H9 (cell line): ENCODE measurements around the gene CD1D. TPM values are rescaled to one million over a fixed set of nuclear protein-coding genes. Genes with fewer than 3 reads are reported as not detected.

Source experiments
- DNase-seq: peaks from one replicate; pipeline ENCODE4 v3.0.0-alpha.2; 2017
- H2AFZ ChIP-seq: one replicate; pipeline ENCODE4 v1.6.1; 2013; ENCODE audit warnings: mild to moderate bottlenecking, low read length, control low read depth, moderate library complexity
- H2AK5ac ChIP-seq: 2 replicates; pipeline ENCODE4 v1.6.1; 2013; ENCODE audit warnings: low read length, control low read depth, mixed read lengths; ENCODE audit not compliant: insufficient read length
- H2BK120ac ChIP-seq: one replicate; pipeline ENCODE4 v1.6.1; 2013; ENCODE audit warnings: low read depth, mild to moderate bottlenecking, low read length, control low read depth, inconsistent platforms; ENCODE audit not compliant: poor library complexity, severe bottlenecking
- H2BK12ac ChIP-seq: 2 replicates; pipeline ENCODE4 v1.6.1; 2013; ENCODE audit warnings: low read length, control low read depth, mixed read lengths, low read depth; ENCODE audit not compliant: insufficient read length
- H2BK15ac ChIP-seq: 2 replicates; pipeline ENCODE4 v1.6.1; 2013; ENCODE audit warnings: low read depth, low read length, control low read depth
- H2BK20ac ChIP-seq: one replicate; pipeline ENCODE4 v1.6.1; 2013; ENCODE audit warnings: low read depth, mild to moderate bottlenecking, low read length, control low read depth, inconsistent platforms; ENCODE audit not compliant: poor library complexity, severe bottlenecking
- H2BK5ac ChIP-seq: 2 replicates; pipeline ENCODE4 v1.6.1; 2013; ENCODE audit warnings: low read length, control low read depth, mixed read lengths; ENCODE audit not compliant: insufficient read length
- H3K14ac ChIP-seq: 2 replicates; pipeline ENCODE4 v1.6.1; 2013; ENCODE audit warnings: low read length, control low read depth; ENCODE audit not compliant: insufficient read depth
- H3K18ac ChIP-seq: 2 replicates; pipeline ENCODE4 v1.6.1; 2013; ENCODE audit warnings: low read depth, mild to moderate bottlenecking, mixed read lengths, low read length, control low read depth; ENCODE audit not compliant: insufficient read length
- H3K23ac ChIP-seq: 2 replicates; pipeline ENCODE4 v1.6.1; 2013; ENCODE audit warnings: low read length, control low read depth, mixed read lengths, low read depth; ENCODE audit not compliant: insufficient read length
- H3K23me2 ChIP-seq: 2 replicates; pipeline ENCODE4 v1.6.1; 2013; ENCODE audit warnings: low read depth, mild to moderate bottlenecking, mixed read lengths, low read length, control low read depth; ENCODE audit not compliant: insufficient read length, poor library complexity, severe bottlenecking
- H3K27ac ChIP-seq: 2 replicates; pipeline ENCODE4 v1.5.1; 2013; ENCODE audit warnings: low read length, control low read depth, mixed read lengths, low read depth; ENCODE audit not compliant: insufficient read length
- H3K27me3 ChIP-seq: 2 replicates; pipeline ENCODE4 v1.6.1; 2013; ENCODE audit warnings: low read length, control low read depth, inconsistent platforms; ENCODE audit not compliant: insufficient read depth
- H3K4ac ChIP-seq: 2 replicates; pipeline ENCODE4 v1.6.1; 2013; ENCODE audit warnings: low read depth, mild to moderate bottlenecking, control low read depth, inconsistent platforms, low read length, moderate library complexity
- H3K4me1 ChIP-seq: 2 replicates; pipeline ENCODE4 v1.6.1; 2013; ENCODE audit warnings: low read length, control low read depth, inconsistent platforms; ENCODE audit not compliant: insufficient read depth
- H3K4me2 ChIP-seq: 2 replicates; pipeline ENCODE4 v1.6.1; 2013; ENCODE audit warnings: low read length, control low read depth, mixed read lengths; ENCODE audit not compliant: insufficient read length, insufficient read depth
- H3K56ac ChIP-seq: 2 replicates; pipeline ENCODE4 v1.6.1; 2013; ENCODE audit warnings: low read depth, mild to moderate bottlenecking, mixed read lengths, low read length, control low read depth; ENCODE audit not compliant: insufficient read length
- H3K79me1 ChIP-seq: 2 replicates; pipeline ENCODE4 v1.6.1; 2013; ENCODE audit warnings: low read depth, mild to moderate bottlenecking, moderate library complexity, low read length, control low read depth, inconsistent platforms; ENCODE audit not compliant: insufficient read depth, poor library complexity, severe bottlenecking
- H3K79me2 ChIP-seq: 2 replicates; pipeline ENCODE4 v1.6.1; 2013; ENCODE audit warnings: low read length, control low read depth, inconsistent platforms; ENCODE audit not compliant: insufficient read depth
- H3K9ac ChIP-seq: 2 replicates; pipeline ENCODE4 v1.6.1; 2013; ENCODE audit warnings: low read length, control low read depth, mixed read lengths; ENCODE audit not compliant: insufficient read length; ENCODE audit errors: extremely low read depth
- H3K9me3 ChIP-seq: one replicate; pipeline ENCODE4 v1.6.1; 2013; ENCODE audit warnings: low read depth, low read length, inconsistent platforms; ENCODE audit not compliant: control insufficient read depth
- H3T11ph ChIP-seq: one replicate; pipeline ENCODE4 v1.6.1; 2013; ENCODE audit warnings: mild to moderate bottlenecking, low read length, control low read depth, inconsistent platforms
- H4K20me1 ChIP-seq: one replicate; pipeline ENCODE4 v1.6.1; 2013; ENCODE audit not compliant: control insufficient read depth, insufficient read length, insufficient read depth
- H4K5ac ChIP-seq: 2 replicates; pipeline ENCODE4 v1.6.1; 2013; ENCODE audit warnings: low read depth, mild to moderate bottlenecking, mixed read lengths, low read length, control low read depth; ENCODE audit not compliant: insufficient read length
- H4K8ac ChIP-seq: replicated peaks from 2 replicates; pipeline ENCODE4 v1.6.1; 2013; ENCODE audit warnings: low read length, control low read depth, mixed read lengths, low read depth; ENCODE audit not compliant: insufficient read length
- H4K91ac ChIP-seq: 2 replicates; pipeline ENCODE4 v1.6.1; 2013; ENCODE audit warnings: low read depth, mild to moderate bottlenecking, moderate library complexity, mixed read lengths, low read length, control low read depth; ENCODE audit not compliant: insufficient read length
- H3K27ac Mint-ChIP-seq, 3 experiments: 2 replicates in 2 of 3; 3 replicates in 1 of 3; pipeline ENCODE4 v1.8.0; 2020 to 2021; ENCODE audit warnings: mixed read lengths in 3 of 3, mild to moderate bottlenecking in 1 of 3, moderate library complexity in 1 of 3
- H3K27me3 Mint-ChIP-seq: 2 replicates; pipeline ENCODE4 v1.8.0; 2021; ENCODE audit warnings: low read depth, mild to moderate bottlenecking, moderate library complexity, mixed read lengths
- H3K36me3 Mint-ChIP-seq, 3 experiments: 2 replicates in 2 of 3; 3 replicates in 1 of 3; pipeline ENCODE4 v1.8.0; 2020 to 2021; ENCODE audit warnings: low read depth in 3 of 3, mixed read lengths in 3 of 3; ENCODE audit not compliant: insufficient read depth in 1 of 3
- H3K4me1 Mint-ChIP-seq, 2 experiments: 2 replicates each; pipeline ENCODE4 v1.8.0; 2020; ENCODE audit warnings: mixed read lengths in 2 of 2
- H3K4me3 Mint-ChIP-seq, 2 experiments: 2 replicates in 1 of 2; 3 replicates in 1 of 2; pipeline ENCODE4 v1.8.0; 2020 to 2021; ENCODE audit warnings: mild to moderate bottlenecking in 2 of 2, mixed read lengths in 2 of 2, moderate library complexity in 1 of 2
- H3K9me3 Mint-ChIP-seq, 2 experiments: 2 replicates in 1 of 2; 3 replicates in 1 of 2; pipeline ENCODE4 v1.8.0; 2020; ENCODE audit warnings: mild to moderate bottlenecking in 2 of 2, mixed read lengths in 2 of 2, moderate library complexity in 1 of 2
- WGBS: extraction: QIAGEN DNeasy Blood & Tissue Kit; methylation state at CpG from one replicate; pipeline ENCODE4 v1.1.7; 2013; ENCODE audit warnings: missing lambda C conversion rate, low lambda C conversion rate, mixed read lengths; ENCODE audit not compliant: insufficient read length; ENCODE audit errors: extremely low coverage; 5-methylcytosine and 5-hydroxymethylcytosine counted together
- total RNA-seq: library from RNA; stranded (reverse); gene quantifications from 2 replicates; pipeline ENCODE4 v1.2.1, GENCODE V29; 2021
- TF ChIP-seq, protein P1 (sequence below): fragments of 200-600 bp; sonication (generic); conservative IDR thresholded peaks from 3 replicates; pipeline ENCODE4 v1.8.0; 2021; ENCODE audit warnings: antibody characterized with exemption, mild to moderate bottlenecking

CD1D gene
- total RNA-seq, 1 experiment from 2014 or later, result 0.98 TPM

DNA sequence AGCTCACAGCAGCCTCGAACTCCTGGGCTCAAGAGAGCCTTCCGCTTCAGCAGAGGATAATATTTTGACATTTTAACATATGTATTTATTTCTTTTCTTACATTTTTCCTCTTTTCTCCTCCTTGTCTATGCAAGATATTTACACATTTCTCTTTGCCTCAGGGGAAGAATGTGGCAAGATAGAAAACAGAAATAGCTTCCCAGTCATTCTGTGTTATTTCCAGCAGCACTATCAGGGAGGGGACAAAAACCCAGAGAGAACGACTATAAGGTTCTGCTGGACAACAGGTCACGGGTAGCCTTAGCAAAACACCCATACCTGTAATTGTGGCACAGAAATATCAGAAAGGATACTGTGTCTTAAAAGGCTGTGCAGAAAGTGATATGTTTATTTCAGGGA, 7.9 kb downstream of the CD1D start:
- peaks cover 7% of the 10 kb centered on the region; the same call in 1 of the 2 replicates for H3K4me1 ChIP-seq

More for the DNA sequence above, 7.9 kb downstream of the CD1D start:
- no peaks in the 10 kb centered on the region for H3K23me2 ChIP-seq
- no peak for DNase-seq
- Mint-ChIP-seq H3K36me3 (no peaks in the 10 kb centered on the region), H3K4me3 (no peak overlapping the region), H3K4me1 (peaks cover 30 to 36% of the 10 kb centered on the region in 2 experiments), H3K9me3 (no peaks in the 10 kb centered on the region), H3K27me3 (peaks cover 40% of the 10 kb centered on the region), H3K27ac (no peak overlapping the region)
- H3K27ac ChIP-seq, result no peak overlapping the region
- no peak overlapping the region for H4K91ac ChIP-seq
- no peak overlapping the region for H2BK15ac ChIP-seq
- no peak overlapping the region for H2BK12ac ChIP-seq
- H2BK20ac ChIP-seq, result no peak overlapping the region
- no peaks in the 10 kb centered on the region for H3K9me3 ChIP-seq
- H3K27me3 ChIP-seq, result no peaks in the 10 kb centered on the region; the same call in 1 of the 2 replicates
- no peak overlapping the region for H3K18ac ChIP-seq
- no peak overlapping the region for H3K9ac ChIP-seq
- H2BK120ac ChIP-seq, result no peak overlapping the region
- no peak overlapping the region for H2BK5ac ChIP-seq
- H2AK5ac ChIP-seq, result no peak overlapping the region
- H3T11ph ChIP-seq, result no peak overlapping the region
- H3K56ac ChIP-seq, result no peak overlapping the region
- H3K4ac ChIP-seq, result no peak overlapping the region
- no peak overlapping the region for H3K4me2 ChIP-seq
- H3K23ac ChIP-seq, result no peak overlapping the region
- H2AFZ ChIP-seq, result no peak overlapping the region
- no peaks in the 10 kb centered on the region for H3K79me2 ChIP-seq
- TF ChIP-seq, protein P1, sequence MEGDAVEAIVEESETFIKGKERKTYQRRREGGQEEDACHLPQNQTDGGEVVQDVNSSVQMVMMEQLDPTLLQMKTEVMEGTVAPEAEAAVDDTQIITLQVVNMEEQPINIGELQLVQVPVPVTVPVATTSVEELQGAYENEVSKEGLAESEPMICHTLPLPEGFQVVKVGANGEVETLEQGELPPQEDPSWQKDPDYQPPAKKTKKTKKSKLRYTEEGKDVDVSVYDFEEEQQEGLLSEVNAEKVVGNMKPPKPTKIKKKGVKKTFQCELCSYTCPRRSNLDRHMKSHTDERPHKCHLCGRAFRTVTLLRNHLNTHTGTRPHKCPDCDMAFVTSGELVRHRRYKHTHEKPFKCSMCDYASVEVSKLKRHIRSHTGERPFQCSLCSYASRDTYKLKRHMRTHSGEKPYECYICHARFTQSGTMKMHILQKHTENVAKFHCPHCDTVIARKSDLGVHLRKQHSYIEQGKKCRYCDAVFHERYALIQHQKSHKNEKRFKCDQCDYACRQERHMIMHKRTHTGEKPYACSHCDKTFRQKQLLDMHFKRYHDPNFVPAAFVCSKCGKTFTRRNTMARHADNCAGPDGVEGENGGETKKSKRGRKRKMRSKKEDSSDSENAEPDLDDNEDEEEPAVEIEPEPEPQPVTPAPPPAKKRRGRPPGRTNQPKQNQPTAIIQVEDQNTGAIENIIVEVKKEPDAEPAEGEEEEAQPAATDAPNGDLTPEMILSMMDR, result no peak
- H4K20me1 ChIP-seq, result no peaks in the 10 kb centered on the region
- H3K79me1 ChIP-seq, result no peaks in the 10 kb centered on the region
- no peak overlapping the region for H4K5ac ChIP-seq
- H4K8ac ChIP-seq, result no peak overlapping the region
- WGBS, result no CpG with 5 or more reads among the region's 4 CpGs
- no peak overlapping the region for H3K14ac ChIP-seq
